Measurements from ENCODE around the gene TFAP2A.
A peak's percentile ranks its signal among the peaks of the same experiment; 100 is the strongest.

TFAP2A gene

GRCh38 chr6:10437891-10438290 lies 23.0 kb upstream of the TFAP2A start:
- no peaks in the 10 kb centered on the region for H3K36me3 Mint-ChIP-seq (ENCODE audit: low read depth)
- H3K27me3 Mint-ChIP-seq: peaks cover 31% of the 10 kb centered on the region
- H3K4me1 Mint-ChIP-seq (ENCODE audit: low read depth): peaks cover 2% of the 10 kb centered on the region
- no peaks in the 10 kb centered on the region for H3K9me3 Mint-ChIP-seq
- no peak overlapping the region for H3K27ac Mint-ChIP-seq
- no peak for DNase-seq
- H3K4me3 Mint-ChIP-seq: no peak overlapping the region

- peaks cover 9% of the 10 kb centered on the region for H3K4me1 Mint-ChIP-seq (ENCODE audit: low read depth)
- H3K9me3 Mint-ChIP-seq: no peaks in the 10 kb centered on the region
- no peak overlapping the region for H3K4me3 Mint-ChIP-seq
- peaks cover 33% of the 10 kb centered on the region for H3K27me3 Mint-ChIP-seq
- H3K36me3 Mint-ChIP-seq (ENCODE audit: low read depth): no peaks in the 10 kb centered on the region
- DNase-seq: no peak
- no peak overlapping the region for H3K27ac Mint-ChIP-seq
Measured at GRCh38 chr6:10434235-10434634, 19.4 kb upstream of the TFAP2A start.

GRCh38 chr6:10433322-10433721 lies 18.4 kb upstream of the TFAP2A start:
- Mint-ChIP-seq H3K4me1 (ENCODE audit: low read depth) (peaks cover 9% of the 10 kb centered on the region), H3K27me3 (peaks cover 40% of the 10 kb centered on the region), H3K9me3 (no peaks in the 10 kb centered on the region), H3K4me3 (no peak overlapping the region), H3K27ac (no peak overlapping the region), H3K36me3 (ENCODE audit: low read depth) (no peaks in the 10 kb centered on the region)
- DNase-seq: no peak

GRCh38 chr6:10431423-10432164 lies 16.7 kb upstream of the TFAP2A start:
- Mint-ChIP-seq H3K27ac (no peak overlapping the region), H3K36me3 (ENCODE audit: low read depth) (no peaks in the 10 kb centered on the region), H3K27me3 (peaks cover 49% of the 10 kb centered on the region), H3K9me3 (no peaks in the 10 kb centered on the region), H3K4me1 (ENCODE audit: low read depth) (peaks cover 12% of the 10 kb centered on the region), H3K4me3 (no peak overlapping the region)
- DNase-seq: no peak

- peaks cover 65% of the 10 kb centered on the region for H3K27me3 Mint-ChIP-seq
- no peaks in the 10 kb centered on the region for H3K36me3 Mint-ChIP-seq (ENCODE audit: low read depth)
- no peak overlapping the region for H3K4me3 Mint-ChIP-seq
- no peak overlapping the region for H3K27ac Mint-ChIP-seq
- DNase-seq: no peak
- no peaks in the 10 kb centered on the region for H3K9me3 Mint-ChIP-seq
- peaks cover 19% of the 10 kb centered on the region for H3K4me1 Mint-ChIP-seq (ENCODE audit: low read depth)
Measured at GRCh38 chr6:10429638-10430427, 15.0 kb upstream of the TFAP2A start.

GRCh38 chr6:10426781-10427279 lies 12.0 kb upstream of the TFAP2A start:
- Mint-ChIP-seq H3K9me3 (no peaks in the 10 kb centered on the region), H3K4me1 (ENCODE audit: low read depth) (peaks cover 17% of the 10 kb centered on the region), H3K4me3 (peak overlapping the region; percentile 63), H3K36me3 (ENCODE audit: low read depth) (no peaks in the 10 kb centered on the region), H3K27ac (no peak overlapping the region), H3K27me3 (peaks cover 87% of the 10 kb centered on the region)
- DNase-seq: no peak

GRCh38 chr6:10425975-10426780 lies 11.3 kb upstream of the TFAP2A start:
- H3K27me3 Mint-ChIP-seq: peaks cover 92% of the 10 kb centered on the region
- H3K4me1 Mint-ChIP-seq (ENCODE audit: low read depth): peaks cover 18% of the 10 kb centered on the region
- H3K36me3 Mint-ChIP-seq (ENCODE audit: low read depth): no peaks in the 10 kb centered on the region
- H3K9me3 Mint-ChIP-seq: no peaks in the 10 kb centered on the region
- no peak for DNase-seq
- no peak overlapping the region for H3K27ac Mint-ChIP-seq
- H3K4me3 Mint-ChIP-seq: peak overlapping the region; percentile 63

GRCh38 chr6:10425176-10425974 lies 10.5 kb upstream of the TFAP2A start:
- Mint-ChIP-seq H3K27me3 (peaks cover 92% of the 10 kb centered on the region), H3K4me3 (no peak overlapping the region), H3K4me1 (ENCODE audit: low read depth) (peaks cover 18% of the 10 kb centered on the region), H3K9me3 (no peaks in the 10 kb centered on the region), H3K27ac (no peak overlapping the region), H3K36me3 (ENCODE audit: low read depth) (no peaks in the 10 kb centered on the region)
- no peak for DNase-seq

- Mint-ChIP-seq H3K27me3 (peaks cover 92% of the 10 kb centered on the region), H3K9me3 (no peaks in the 10 kb centered on the region), H3K27ac (no peak overlapping the region), H3K4me3 (no peak overlapping the region), H3K36me3 (ENCODE audit: low read depth) (no peaks in the 10 kb centered on the region), H3K4me1 (ENCODE audit: low read depth) (peaks cover 14% of the 10 kb centered on the region)
- no peak for DNase-seq
Measured at GRCh38 chr6:10424040-10424439, 9.2 kb upstream of the TFAP2A start.

GRCh38 chr6:10422737-10423034 lies 7.8 kb upstream of the TFAP2A start:
- H3K4me1 Mint-ChIP-seq (ENCODE audit: low read depth): peaks cover 14% of the 10 kb centered on the region
- no peak overlapping the region for H3K27ac Mint-ChIP-seq
- H3K9me3 Mint-ChIP-seq: no peaks in the 10 kb centered on the region
- H3K36me3 Mint-ChIP-seq (ENCODE audit: low read depth): no peaks in the 10 kb centered on the region
- H3K27me3 Mint-ChIP-seq: peaks cover 95% of the 10 kb centered on the region
- no peak overlapping the region for H3K4me3 Mint-ChIP-seq
- DNase-seq: no peak

- peaks cover 96% of the 10 kb centered on the region for H3K27me3 Mint-ChIP-seq
- no peak for DNase-seq
- H3K27ac Mint-ChIP-seq: no peak overlapping the region
- H3K36me3 Mint-ChIP-seq (ENCODE audit: low read depth): no peaks in the 10 kb centered on the region
- no peak overlapping the region for H3K4me3 Mint-ChIP-seq
- H3K4me1 Mint-ChIP-seq (ENCODE audit: low read depth): peaks cover 18% of the 10 kb centered on the region
- H3K9me3 Mint-ChIP-seq: no peaks in the 10 kb centered on the region
Measured at GRCh38 chr6:10421921-10422736, 7.3 kb upstream of the TFAP2A start.

GRCh38 chr6:10421158-10421920 lies 6.5 kb upstream of the TFAP2A start:
- Mint-ChIP-seq H3K27me3 (peaks cover 97% of the 10 kb centered on the region), H3K36me3 (ENCODE audit: low read depth) (no peaks in the 10 kb centered on the region), H3K27ac (no peak overlapping the region), H3K4me1 (ENCODE audit: low read depth) (peaks cover 14% of the 10 kb centered on the region), H3K4me3 (no peak overlapping the region), H3K9me3 (no peaks in the 10 kb centered on the region)
- DNase-seq: no peak
